ENCODE measurements around the gene VKORC1L1.
"Not testable (repeated sequence)": the region's sequence is repeated elsewhere in the genome, so short reads cannot be mapped to it uniquely, and the experiment has no call there.

GRCh38 chr7:65843616-65844015, 29.3 kb upstream of the VKORC1L1 start:
- not testable (repeated sequence) for TF ChIP-seq REST (IDR thresholded peaks at IDR 0.05); CHD2 (IDR thresholded peaks at IDR 0.05; ENCODE audit: low read length, partially characterized antibody); CTCF (IDR thresholded peaks at IDR 0.05); BHLHE40 (IDR thresholded peaks at IDR 0.05; ENCODE audit: low read depth, low read length); NR3C1 (IDR thresholded peaks at IDR 0.05); ELK1 (IDR thresholded peaks at IDR 0.05; ENCODE audit: low read depth, low read length); MAX (IDR thresholded peaks at IDR 0.05); MAFK (IDR thresholded peaks at IDR 0.05; ENCODE audit: partially characterized antibody); POLR2A (IDR thresholded peaks at IDR 0.05; ENCODE audit: low read length); PHF8 (IDR thresholded peaks at IDR 0.05; ENCODE audit: borderline replicate concordance, low read depth); RAD21 (conservative IDR thresholded peaks at IDR 0.05 in 1 of 2, IDR thresholded peaks at IDR 0.05 in 1 of 2); POLR2AphosphoS2 (conservative IDR thresholded peaks at IDR 0.05; ENCODE audit: low read length); MYC (IDR thresholded peaks at IDR 0.05; ENCODE audit: borderline replicate concordance, low read length)
